Natural killer cell treated with Interleukin-12 subunit alpha and Interleukin-12 subunit beta and Interleukin-15 and Interleukin-18, amount 100 ng/mL, for 72 hours (primary cell): Measurements from ENCODE around the gene GSTT4. TPM values are rescaled to one million over a fixed set of nuclear protein-coding genes. Genes with fewer than 3 reads are reported as not detected.
A peak's percentile ranks its signal among the peaks of the same experiment; 100 is the strongest.

Experiments used
- ATAC-seq, 2 donors: fragments of 150-1000 bp; cut with Tn5 transposase in 1 of 2; sonication (Bioruptor Pico), chemical (Tn5 transposase) in 1 of 2; 2 replicates each; pipeline ENCODE4 v1.10.0; 2021
- DNase-seq: peaks from one replicate; pipeline ENCODE4 v3.0.0; 2022; ENCODE audit warnings: low spot score
- H3K27ac Mint-ChIP-seq, 2 donors: 1 replicate in 1 of 2; 2 replicates in 1 of 2; pipeline ENCODE4 v1.8.0; 2022; ENCODE audit warnings: mixed read lengths in 2 of 2, mild to moderate bottlenecking in 1 of 2, moderate library complexity in 1 of 2
- H3K27me3 Mint-ChIP-seq, 2 donors: 1 replicate in 1 of 2; 2 replicates in 1 of 2; pipeline ENCODE4 v1.8.0; 2022; ENCODE audit warnings: mixed read lengths in 2 of 2
- H3K36me3 Mint-ChIP-seq: one replicate; pipeline ENCODE4 v1.8.0; 2022; ENCODE audit warnings: mixed read lengths
- H3K4me1 Mint-ChIP-seq, 2 donors: 1 replicate in 1 of 2; 2 replicates in 1 of 2; pipeline ENCODE4 v1.8.0; 2022; ENCODE audit warnings: low read depth in 2 of 2, mixed read lengths in 2 of 2, mild to moderate bottlenecking in 1 of 2
- H3K4me3 Mint-ChIP-seq: one replicate; pipeline ENCODE4 v1.8.0; 2022; ENCODE audit warnings: mixed read lengths
- H3K9me3 Mint-ChIP-seq: 2 replicates; pipeline ENCODE4 v1.8.0; 2022; ENCODE audit warnings: mixed read lengths
- total RNA-seq, 2 donors: library from RNA; stranded (reverse); gene quantifications; one replicate each; pipeline ENCODE4 v1.2.3, GENCODE V29; 2022

GSTT4 gene
- total RNA-seq, 2 donors from 2014 or later = not detected

- DNase-seq (no peak), ATAC-seq (no peak)
- Mint-ChIP-seq H3K27ac (no peak overlapping the region), H3K27me3 (no peaks in the 10 kb centered on the region), H3K36me3 (peaks cover 17% of the 10 kb centered on the region), H3K4me3 (no peak overlapping the region), H3K9me3 (no peaks in the 10 kb centered on the region), H3K4me1 (peaks cover 11 to 26% of the 10 kb centered on the region in 2 donors)
Measured at GRCh38 chr22:24033731-24034130, 28.5 kb upstream of the GSTT4 start.

DNA sequence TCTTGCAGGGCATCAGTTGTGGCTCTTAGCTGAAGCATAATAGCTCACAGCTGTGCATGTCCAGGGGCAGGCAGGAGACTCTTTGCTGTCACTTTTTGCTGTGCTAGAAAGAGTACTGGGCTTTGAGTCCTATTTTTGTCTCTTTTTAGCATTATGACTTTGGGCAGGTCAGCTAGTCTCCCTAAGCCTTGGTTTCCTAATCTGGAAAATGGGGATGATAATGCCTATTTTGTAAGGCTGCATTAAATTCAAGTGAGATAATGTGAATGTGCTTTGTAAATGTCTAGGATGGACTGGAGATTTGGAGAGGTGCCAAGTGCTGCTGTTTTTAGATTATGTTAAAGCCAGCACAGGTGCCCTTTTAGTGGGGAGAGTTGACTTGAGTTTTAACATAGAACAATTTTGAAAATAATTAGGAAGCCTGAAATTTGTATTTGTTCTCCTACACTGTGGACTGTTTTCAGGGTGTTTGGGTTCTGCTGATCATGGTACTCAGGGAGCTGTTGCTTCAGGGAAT is 25.0 kb upstream of the GSTT4 start:
- H3K4me1 Mint-ChIP-seq = peaks cover 18 to 27% of the 10 kb centered on the region in 2 donors
- no peak overlapping the region for H3K4me3 Mint-ChIP-seq
- ATAC-seq (no peak), DNase-seq (no peak)
- H3K36me3 Mint-ChIP-seq = no peaks in the 10 kb centered on the region
- no peak overlapping the region for H3K27ac Mint-ChIP-seq
- H3K9me3 Mint-ChIP-seq = no peaks in the 10 kb centered on the region
- H3K27me3 Mint-ChIP-seq = no peaks in the 10 kb centered on the region

DNA sequence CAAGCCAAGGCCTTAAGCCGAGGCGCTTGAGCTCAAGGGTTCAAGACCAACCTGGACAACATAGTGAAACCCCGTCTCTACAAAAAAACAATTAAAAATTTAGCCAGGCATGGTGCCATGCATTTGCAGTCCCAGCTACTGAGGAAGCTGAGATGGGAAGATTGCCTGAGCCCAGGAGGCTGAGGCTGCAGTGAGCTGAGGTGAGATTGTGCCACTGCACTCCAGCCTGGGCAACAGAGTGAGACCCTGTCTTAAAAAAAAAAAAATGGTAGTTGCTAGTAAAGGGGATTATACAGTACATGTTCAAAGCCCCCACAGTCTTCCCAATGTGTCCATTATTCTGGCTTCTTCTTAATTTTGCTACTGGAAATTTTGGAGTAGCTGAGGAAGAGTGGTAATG is 24.1 kb upstream of the GSTT4 start:
- DNase-seq (no peak), ATAC-seq (no peak)
- peaks cover 19 to 24% of the 10 kb centered on the region in 2 donors for H3K4me1 Mint-ChIP-seq
- no peak overlapping the region for H3K27ac Mint-ChIP-seq
- H3K27me3 Mint-ChIP-seq = no peaks in the 10 kb centered on the region
- H3K36me3 Mint-ChIP-seq = no peaks in the 10 kb centered on the region
- no peak overlapping the region for H3K4me3 Mint-ChIP-seq
- no peaks in the 10 kb centered on the region for H3K9me3 Mint-ChIP-seq

DNA sequence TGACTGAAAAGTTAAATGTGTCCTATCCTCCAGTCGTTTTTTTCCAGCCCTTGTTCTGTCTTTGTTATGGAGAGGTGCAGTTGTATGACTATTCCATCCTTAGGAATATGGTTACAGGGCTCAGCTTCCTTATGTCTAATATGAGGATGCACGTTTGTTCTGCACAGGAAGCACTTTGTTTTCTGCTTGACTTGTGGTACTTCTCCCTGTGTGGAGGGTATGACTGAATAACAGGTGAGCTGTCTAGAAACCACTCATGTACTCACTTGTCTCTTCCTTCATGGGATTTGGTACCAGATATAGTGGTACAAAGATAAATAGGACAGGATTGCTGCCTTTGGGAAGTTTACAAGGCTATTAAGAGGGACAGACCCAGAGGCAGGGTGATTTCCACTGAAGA is 23.3 kb upstream of the GSTT4 start:
- H3K9me3 Mint-ChIP-seq = no peaks in the 10 kb centered on the region
- no peak overlapping the region for H3K27ac Mint-ChIP-seq
- H3K4me1 Mint-ChIP-seq = peaks cover 22 to 23% of the 10 kb centered on the region in 2 donors
- DNase-seq = no peak
- no peaks in the 10 kb centered on the region for H3K36me3 Mint-ChIP-seq
- H3K27me3 Mint-ChIP-seq = no peaks in the 10 kb centered on the region
- no peak for ATAC-seq
- H3K4me3 Mint-ChIP-seq = no peak overlapping the region

DNA sequence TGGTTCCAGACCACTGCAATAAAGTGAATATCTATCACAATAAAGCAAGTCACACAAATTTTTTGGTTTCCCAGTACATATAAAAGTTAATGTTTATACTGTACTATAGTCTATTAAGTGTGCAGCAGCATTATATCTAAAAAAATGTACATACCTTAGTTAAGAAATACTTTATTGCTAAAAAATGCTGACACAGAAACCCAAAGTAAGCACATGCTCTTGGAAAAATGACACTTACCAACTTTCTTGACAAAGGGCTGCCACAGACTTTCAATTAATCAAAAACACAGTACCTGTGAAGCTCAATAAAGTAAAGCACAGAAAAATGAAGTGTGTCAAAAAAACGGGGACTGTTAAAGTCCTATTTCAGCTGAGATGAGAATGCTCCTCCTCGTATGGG is 22.7 kb upstream of the GSTT4 start:
- no peaks in the 10 kb centered on the region for H3K9me3 Mint-ChIP-seq
- no peak overlapping the region for H3K27ac Mint-ChIP-seq
- no peaks in the 10 kb centered on the region for H3K36me3 Mint-ChIP-seq
- ATAC-seq (no peak), DNase-seq (no peak)
- no peak overlapping the region for H3K4me3 Mint-ChIP-seq
- no peaks in the 10 kb centered on the region for H3K27me3 Mint-ChIP-seq
- peaks cover 22 to 24% of the 10 kb centered on the region in 2 donors for H3K4me1 Mint-ChIP-seq

GRCh38 chr22:24027389-24027975 is 22.2 kb upstream of the GSTT4 start:
- DNase-seq (no peak), ATAC-seq (no peak)
- no peak overlapping the region for H3K27ac Mint-ChIP-seq
- H3K27me3 Mint-ChIP-seq = no peaks in the 10 kb centered on the region
- no peaks in the 10 kb centered on the region for H3K9me3 Mint-ChIP-seq
- peaks cover 22 to 25% of the 10 kb centered on the region in 2 donors for H3K4me1 Mint-ChIP-seq
- no peak overlapping the region for H3K4me3 Mint-ChIP-seq
- H3K36me3 Mint-ChIP-seq = no peaks in the 10 kb centered on the region

DNA sequence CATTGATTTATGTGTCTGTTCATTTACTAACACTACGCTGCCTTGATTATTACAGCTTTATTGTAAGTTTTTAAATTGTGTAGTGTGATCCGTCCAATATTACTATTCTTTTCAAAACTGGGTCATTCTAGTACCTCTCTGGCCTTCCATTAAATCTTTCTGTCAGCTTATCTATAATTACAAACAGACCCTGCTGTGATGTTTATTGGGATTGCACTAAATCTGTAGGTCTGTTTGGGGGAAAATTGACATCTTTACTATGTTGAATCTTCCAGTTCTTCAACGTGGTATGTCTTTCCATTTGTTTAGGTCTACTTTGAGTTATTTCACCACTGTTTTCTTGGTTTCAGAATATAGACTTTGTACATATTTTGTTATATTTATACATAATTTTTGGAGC is 21.5 kb upstream of the GSTT4 start:
- Mint-ChIP-seq H3K27ac (no peak overlapping the region), H3K9me3 (no peaks in the 10 kb centered on the region), H3K4me3 (no peak overlapping the region), H3K36me3 (no peaks in the 10 kb centered on the region), H3K4me1 (peaks cover 17 to 25% of the 10 kb centered on the region in 2 donors), H3K27me3 (no peaks in the 10 kb centered on the region)
- ATAC-seq (no peak), DNase-seq (no peak)

DNA sequence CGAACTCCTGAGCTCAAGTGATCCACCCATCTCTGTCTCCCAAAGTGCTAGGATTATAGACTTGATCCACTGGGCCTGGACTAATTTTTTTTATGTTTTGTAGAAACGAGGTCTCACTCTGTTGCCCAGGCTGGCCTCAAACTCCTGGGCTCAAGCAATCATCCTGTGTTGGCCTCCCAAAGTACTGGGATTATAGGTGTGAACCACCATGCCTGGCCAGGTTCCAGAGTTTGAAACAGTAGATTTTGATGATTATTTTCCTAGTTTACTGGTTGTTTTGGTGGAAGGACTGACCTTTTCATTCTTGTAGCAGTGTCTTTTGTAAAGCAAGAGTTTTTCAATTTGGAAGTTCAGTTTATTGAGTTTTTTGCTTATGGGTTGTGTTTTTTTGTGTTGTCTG is 20.8 kb upstream of the GSTT4 start:
- H3K4me1 Mint-ChIP-seq = peaks cover 17 to 25% of the 10 kb centered on the region in 2 donors
- ATAC-seq (no peak), DNase-seq (no peak)
- H3K27ac Mint-ChIP-seq = no peak overlapping the region
- no peaks in the 10 kb centered on the region for H3K9me3 Mint-ChIP-seq
- no peak overlapping the region for H3K4me3 Mint-ChIP-seq
- H3K36me3 Mint-ChIP-seq = no peaks in the 10 kb centered on the region
- no peaks in the 10 kb centered on the region for H3K27me3 Mint-ChIP-seq

- DNase-seq (no peak), ATAC-seq (no peak)
- no peaks in the 10 kb centered on the region for H3K36me3 Mint-ChIP-seq
- no peak overlapping the region for H3K27ac Mint-ChIP-seq
- no peaks in the 10 kb centered on the region for H3K9me3 Mint-ChIP-seq
- no peaks in the 10 kb centered on the region for H3K27me3 Mint-ChIP-seq
- H3K4me3 Mint-ChIP-seq = no peak overlapping the region
- H3K4me1 Mint-ChIP-seq = peaks cover 17 to 28% of the 10 kb centered on the region in 2 donors
Measured at GRCh38 chr22:24025475-24025874, 20.2 kb upstream of the GSTT4 start.

DNA sequence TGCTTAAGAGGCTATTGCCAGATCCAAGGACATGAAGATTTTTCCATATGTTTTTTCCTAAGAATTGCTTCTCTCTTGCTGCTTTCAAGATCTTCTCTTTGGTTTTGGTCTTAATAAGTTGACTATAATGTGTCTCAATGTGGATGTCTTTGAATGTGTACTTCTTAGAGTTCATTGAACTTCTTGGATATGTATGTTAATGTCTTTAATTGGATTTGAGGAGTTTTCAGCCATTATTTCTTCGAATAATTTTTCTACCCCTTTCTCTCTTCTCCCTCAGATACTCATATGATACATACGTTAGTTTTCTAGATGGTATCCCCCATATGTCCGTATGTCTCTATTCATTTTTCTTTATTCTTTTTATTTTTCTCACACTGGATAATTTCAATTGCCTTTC is 19.1 kb upstream of the GSTT4 start:
- Mint-ChIP-seq H3K27me3 (no peaks in the 10 kb centered on the region), H3K36me3 (no peaks in the 10 kb centered on the region)
- ATAC-seq = no peak

GRCh38 chr22:24023204-24023789 is 18.0 kb upstream of the GSTT4 start:
- H3K4me3 Mint-ChIP-seq = no peak overlapping the region
- peaks cover 16 to 17% of the 10 kb centered on the region in 2 donors for H3K4me1 Mint-ChIP-seq
- H3K36me3 Mint-ChIP-seq = no peaks in the 10 kb centered on the region
- no peak for DNase-seq
- no peaks in the 10 kb centered on the region for H3K27me3 Mint-ChIP-seq
- no peak for ATAC-seq
- no peaks in the 10 kb centered on the region for H3K9me3 Mint-ChIP-seq
- H3K27ac Mint-ChIP-seq = no peak overlapping the region

More for the DNA sequence above, 19.1 kb upstream of the GSTT4 start:
- Mint-ChIP-seq H3K9me3 (no peaks in the 10 kb centered on the region), H3K4me3 (no peak overlapping the region), H3K27ac (peak overlapping the region in 1 of 2 donors; percentile 25), H3K4me1 (peaks cover 17 to 19% of the 10 kb centered on the region in 2 donors)
- no peak for DNase-seq

- no peaks in the 10 kb centered on the region for H3K27me3 Mint-ChIP-seq
- H3K9me3 Mint-ChIP-seq = no peaks in the 10 kb centered on the region
- DNase-seq = no peak
- H3K36me3 Mint-ChIP-seq = peaks cover 5% of the 10 kb centered on the region
- H3K27ac Mint-ChIP-seq = no peak overlapping the region
- ATAC-seq = no peak
- H3K4me3 Mint-ChIP-seq = no peak overlapping the region
- peaks cover 16 to 20% of the 10 kb centered on the region in 2 donors for H3K4me1 Mint-ChIP-seq
Measured at GRCh38 chr22:24021304-24021703, 16.1 kb upstream of the GSTT4 start.

DNA sequence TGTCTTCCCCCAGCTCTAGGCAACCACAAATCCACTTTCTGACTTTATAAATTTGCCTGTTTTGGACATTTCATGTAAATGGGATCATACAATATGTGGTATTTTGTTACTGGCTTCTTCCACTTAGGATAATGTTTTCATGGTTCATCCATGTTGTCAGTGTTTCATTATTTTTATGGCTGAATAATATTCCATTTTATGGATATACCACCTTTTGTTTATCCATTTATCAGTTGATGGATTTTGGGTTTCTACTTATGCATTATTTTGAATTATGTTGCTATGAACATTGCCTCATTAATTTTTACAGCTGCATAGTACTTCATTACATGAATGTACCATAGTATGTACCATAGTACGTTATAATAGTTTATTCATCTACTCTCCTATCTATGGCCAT is 10.9 kb upstream of the GSTT4 start:
- no peak for ATAC-seq
- H3K4me3 Mint-ChIP-seq = no peak overlapping the region
- H3K4me1 Mint-ChIP-seq = peaks cover 22 to 29% of the 10 kb centered on the region in 2 donors
- no peaks in the 10 kb centered on the region for H3K27me3 Mint-ChIP-seq
- DNase-seq = no peak
- H3K27ac Mint-ChIP-seq = no peak overlapping the region
- H3K9me3 Mint-ChIP-seq = no peaks in the 10 kb centered on the region
- H3K36me3 Mint-ChIP-seq = peaks cover 5% of the 10 kb centered on the region

DNA sequence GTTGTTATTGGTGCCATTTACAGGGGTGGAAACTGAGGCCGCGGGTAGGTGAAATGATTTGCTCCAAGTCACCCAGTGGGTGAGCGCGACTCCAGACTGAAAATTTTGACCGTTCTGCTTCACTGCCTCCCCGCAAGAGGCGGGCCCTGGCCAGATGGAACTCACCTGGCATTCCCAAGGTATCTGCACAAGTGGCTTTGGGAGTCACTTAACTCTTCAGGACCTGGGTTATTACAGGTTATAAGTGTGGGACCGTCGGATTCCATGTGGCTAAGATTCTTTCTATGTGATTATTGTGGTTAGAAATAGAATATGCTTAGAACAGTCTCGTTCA is 6.4 kb upstream of the GSTT4 start:
- Mint-ChIP-seq H3K4me3 (peak overlapping the region; percentile 96), H3K36me3 (no peaks in the 10 kb centered on the region), H3K27ac (peak overlapping the region; percentile 88 to 93), H3K27me3 (no peaks in the 10 kb centered on the region), H3K4me1 (peaks cover 22 to 35% of the 10 kb centered on the region in 2 donors), H3K9me3 (no peaks in the 10 kb centered on the region)
- ATAC-seq (no peak), DNase-seq (no peak)

DNA sequence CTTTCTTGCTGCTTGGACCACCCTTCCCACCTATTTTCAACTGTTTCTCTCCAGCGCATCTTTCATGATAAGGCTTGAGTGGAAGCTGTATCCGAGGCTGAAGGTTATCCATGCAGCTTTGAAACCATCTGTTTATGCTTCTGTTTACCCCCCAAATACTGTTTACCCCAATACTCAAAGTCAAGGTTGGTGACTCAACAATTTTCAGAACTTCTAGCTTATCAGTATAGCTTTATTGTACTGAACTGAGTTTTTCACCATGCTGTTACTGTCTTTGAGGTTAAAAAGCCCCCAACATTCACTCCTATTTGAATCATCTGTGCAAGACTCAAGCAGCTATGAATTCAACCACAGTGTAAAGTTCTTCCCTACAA is 4.8 kb upstream of the GSTT4 start:
- H3K9me3 Mint-ChIP-seq = no peaks in the 10 kb centered on the region
- H3K27me3 Mint-ChIP-seq = no peaks in the 10 kb centered on the region
- H3K27ac Mint-ChIP-seq = peak overlapping the region in 1 of 2 donors; percentile 93
- peaks cover 22 to 28% of the 10 kb centered on the region in 2 donors for H3K4me1 Mint-ChIP-seq
- ATAC-seq = no peak
- no peak for DNase-seq
- no peaks in the 10 kb centered on the region for H3K36me3 Mint-ChIP-seq
- no peak overlapping the region for H3K4me3 Mint-ChIP-seq
